Spleen (tissue), 7 donors: ENCODE measurements around the gene ULK2.

Source experiments
- CTCF ChIP-seq, 11 experiments: fragments of 200-600 bp in 7 of 11; fragments of 450-650 bp in 4 of 11; sonication (generic) in 4 of 11; IDR thresholded peaks in 8 of 11; conservative IDR thresholded peaks in 3 of 11; 1 replicate in 7 of 11; 2 replicates in 4 of 11; pipeline versions ENCODE4 v1.4.0 to v1.8.0; 2016 to 2021; ENCODE audit warnings: antibody characterized with exemption in 11 of 11, inconsistent platforms in 4 of 11, mild to moderate bottlenecking in 1 of 11
- POLR2A ChIP-seq, 3 donors: fragments of 450-650 bp; IDR thresholded peaks; one replicate each; pipeline ENCODE4 v1.5.1; 2017; ENCODE audit warnings: antibody characterized with exemption in 3 of 3, mild to moderate bottlenecking in 1 of 3
- POLR2AphosphoS5 ChIP-seq, 3 donors: sonication (generic); formaldehyde crosslinking; IDR thresholded peaks; one replicate each; pipeline ENCODE4 v1.5.1; 2017; ENCODE audit warnings: antibody characterized with exemption in 3 of 3
- donor health status: DM: no; HTN: no; CAD: no; lungs with moderate emphysema.
- donor health status: DM: no; HTN: no; CAD: no.
- donor health status: DM: no; HTN: no; CAD: no.

- no peak for TF ChIP-seq CTCF (IDR thresholded peaks at IDR 0.05 in 8 of 11, conservative IDR thresholded peaks at IDR 0.05 in 3 of 11)
- TF ChIP-seq POLR2AphosphoS5 (IDR thresholded peaks at IDR 0.05), result no peak
- no peak for TF ChIP-seq POLR2A (IDR thresholded peaks at IDR 0.05)
Observed at GRCh38 chr17:19750835-19751234, 116.9 kb downstream of the ULK2 start.
